Loucy (cell line): ENCODE data around the gene MGMT.

ENCODE experiments used
- EZH2phosphoT487 ChIP-seq: fragments of 200-600 bp; IDR thresholded peaks from 2 replicates; pipeline ENCODE4 v1.6.1; 2018; ENCODE audit warnings: antibody characterized with exemption, mild to moderate bottlenecking, moderate library complexity, borderline replicate concordance
- TF ChIP-seq, protein P1 (sequence below): fragments of 200-600 bp; sonication (generic); conservative IDR thresholded peaks from 2 replicates; pipeline ENCODE4 v1.5.1; 2014; ENCODE audit warnings: mild to moderate bottlenecking, antibody characterized with exemption, low read length

- TF ChIP-seq, protein P1, sequence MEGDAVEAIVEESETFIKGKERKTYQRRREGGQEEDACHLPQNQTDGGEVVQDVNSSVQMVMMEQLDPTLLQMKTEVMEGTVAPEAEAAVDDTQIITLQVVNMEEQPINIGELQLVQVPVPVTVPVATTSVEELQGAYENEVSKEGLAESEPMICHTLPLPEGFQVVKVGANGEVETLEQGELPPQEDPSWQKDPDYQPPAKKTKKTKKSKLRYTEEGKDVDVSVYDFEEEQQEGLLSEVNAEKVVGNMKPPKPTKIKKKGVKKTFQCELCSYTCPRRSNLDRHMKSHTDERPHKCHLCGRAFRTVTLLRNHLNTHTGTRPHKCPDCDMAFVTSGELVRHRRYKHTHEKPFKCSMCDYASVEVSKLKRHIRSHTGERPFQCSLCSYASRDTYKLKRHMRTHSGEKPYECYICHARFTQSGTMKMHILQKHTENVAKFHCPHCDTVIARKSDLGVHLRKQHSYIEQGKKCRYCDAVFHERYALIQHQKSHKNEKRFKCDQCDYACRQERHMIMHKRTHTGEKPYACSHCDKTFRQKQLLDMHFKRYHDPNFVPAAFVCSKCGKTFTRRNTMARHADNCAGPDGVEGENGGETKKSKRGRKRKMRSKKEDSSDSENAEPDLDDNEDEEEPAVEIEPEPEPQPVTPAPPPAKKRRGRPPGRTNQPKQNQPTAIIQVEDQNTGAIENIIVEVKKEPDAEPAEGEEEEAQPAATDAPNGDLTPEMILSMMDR = no peak
- no peak for TF ChIP-seq EZH2phosphoT487
Measured at GRCh38 chr10:129438024-129438423, 29.0 kb upstream of the MGMT start.
